SIG-M5 treated with dmso at 0.1 percent for 504 hours (cell line): ENCODE results near the gene BAAT.

Experiments
- DNase-seq: peaks from one replicate; lab custom pipeline; 2025; ENCODE audit not compliant: unreplicated experiment; lab: John Stamatoyannopoulos, UW

The BAAT gene

DNA sequence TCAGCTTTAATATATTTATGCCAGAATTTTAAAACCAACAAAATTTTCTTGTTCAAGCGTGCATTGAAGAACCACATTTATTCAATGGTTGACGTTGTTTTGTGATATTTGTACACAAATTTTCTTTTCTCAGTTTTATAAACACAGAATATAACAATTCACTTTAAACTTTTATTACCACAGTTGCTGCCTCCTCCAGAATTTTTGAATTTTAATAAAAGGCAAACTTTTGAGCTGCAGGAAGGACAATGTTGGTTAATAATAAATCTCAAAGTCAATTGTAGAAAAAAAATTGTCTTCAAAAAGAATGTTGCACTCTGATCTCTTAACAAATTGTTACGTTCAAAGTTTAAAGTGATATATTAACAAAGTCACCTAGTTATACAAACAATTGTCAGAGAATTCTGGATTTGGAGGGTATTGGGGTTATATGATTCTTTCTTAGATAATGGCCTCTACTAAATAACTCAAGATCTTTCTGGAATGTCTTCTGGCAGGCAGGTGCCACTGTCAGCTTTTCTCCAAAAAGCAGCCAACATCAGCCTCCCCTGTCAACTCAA, 60.5 kb downstream of the BAAT start:
- no peak for DNase-seq

DNA sequence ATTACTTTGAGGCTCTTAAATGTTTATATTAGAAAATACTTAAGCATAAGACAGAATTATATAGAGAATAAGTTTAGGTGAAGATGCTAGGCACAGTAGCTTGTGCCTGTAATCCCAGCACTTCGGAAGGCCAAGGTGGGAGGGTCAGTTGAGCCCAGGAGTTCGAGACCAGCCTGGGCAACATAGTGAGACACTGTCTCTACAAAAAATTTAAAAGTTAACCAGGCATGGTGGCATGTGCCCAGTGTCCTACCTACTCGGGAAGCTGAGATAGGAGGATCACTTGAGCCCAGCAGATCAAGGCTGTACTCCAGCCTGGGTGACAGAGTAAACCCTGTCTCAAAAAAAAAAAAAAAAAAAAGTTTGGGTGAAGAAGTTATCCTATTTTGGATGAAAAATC, 61.7 kb downstream of the BAAT start:
- no peak for DNase-seq

DNA sequence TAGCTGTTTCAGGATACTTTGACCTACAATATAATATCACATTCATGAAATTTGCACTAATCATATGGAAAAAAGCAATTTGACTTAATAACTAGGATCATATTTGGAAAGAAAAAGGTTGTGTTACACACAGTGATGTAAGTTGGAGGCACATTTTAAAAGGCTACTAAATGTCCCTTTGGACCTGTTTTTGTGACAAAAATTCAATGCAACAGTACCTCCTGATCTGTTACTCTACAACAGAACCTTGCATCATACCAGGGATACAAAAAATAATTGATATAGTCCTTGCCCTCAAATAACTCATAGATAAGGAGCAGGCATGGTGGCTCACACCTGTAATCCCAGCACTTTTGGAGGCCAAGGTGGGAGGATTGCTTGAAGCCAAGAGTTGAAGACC, 67.1 kb downstream of the BAAT start:
- no peak for DNase-seq

DNA sequence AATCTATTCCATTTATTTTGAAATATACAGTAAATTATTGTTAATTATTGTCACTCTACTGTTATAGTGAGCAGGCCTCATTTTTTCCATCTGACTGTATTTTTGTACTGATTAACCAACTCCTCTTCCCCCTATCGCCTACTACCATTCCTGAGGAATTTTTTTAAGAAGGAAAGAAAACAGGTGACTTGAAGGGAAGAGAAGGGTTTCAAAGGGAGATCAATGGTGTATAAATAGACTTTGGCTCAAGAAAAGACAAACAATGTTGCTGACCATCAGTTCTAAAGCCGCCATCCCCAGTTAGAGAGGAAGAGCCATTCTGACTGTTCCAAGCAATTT, 69.7 kb downstream of the BAAT start:
- no peak for DNase-seq

DNA sequence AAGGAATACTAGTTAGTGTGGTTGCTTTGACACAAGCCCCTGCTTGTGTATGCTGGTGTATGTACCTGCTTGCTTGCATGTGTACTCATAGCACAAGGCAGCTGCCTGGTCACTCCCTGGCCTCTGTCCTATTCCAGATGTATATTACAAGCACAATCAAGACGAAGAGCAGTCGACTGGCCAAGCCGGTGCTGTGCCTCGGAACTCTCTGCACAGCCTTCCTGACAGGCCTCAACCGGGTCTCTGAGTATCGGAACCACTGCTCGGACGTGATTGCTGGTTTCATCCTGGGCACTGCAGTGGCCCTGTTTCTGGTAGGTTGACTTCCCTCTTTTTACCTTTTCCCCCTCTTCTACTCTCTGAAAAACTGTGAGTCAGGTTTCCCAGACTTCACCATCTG, 72.1 kb downstream of the BAAT start:
- no peak for DNase-seq

DNA sequence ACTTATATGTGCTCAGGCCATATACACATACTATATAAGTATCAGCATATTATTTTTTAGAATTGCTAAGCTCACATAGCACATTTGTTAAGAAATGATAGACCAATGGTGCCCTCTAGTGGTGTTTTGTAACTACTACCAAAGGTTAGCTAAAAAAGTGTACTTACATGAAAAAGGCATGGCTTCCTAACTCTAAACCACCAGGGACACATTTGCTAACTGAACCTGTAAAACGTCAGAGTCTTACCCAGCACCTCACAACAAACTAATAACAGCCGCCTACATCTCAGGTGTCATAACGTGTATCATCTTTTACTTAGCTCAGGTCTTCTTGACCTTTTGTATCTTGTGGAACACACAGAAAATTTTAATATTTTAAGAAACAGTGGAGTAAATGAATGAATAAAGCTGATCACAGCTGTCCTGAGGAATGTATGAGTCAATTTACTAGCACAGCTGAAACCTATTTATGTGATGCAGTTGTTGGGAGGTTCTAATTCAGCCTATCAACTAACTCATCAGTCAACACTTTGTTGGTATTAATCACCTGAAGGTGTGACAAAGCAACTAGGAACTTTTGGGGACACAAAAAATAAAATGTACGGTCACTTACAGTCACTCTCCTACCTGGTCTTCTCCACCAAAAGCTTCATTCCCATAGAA, 72.9 kb downstream of the BAAT start:
- DNase-seq: peak; percentile 80

DNA sequence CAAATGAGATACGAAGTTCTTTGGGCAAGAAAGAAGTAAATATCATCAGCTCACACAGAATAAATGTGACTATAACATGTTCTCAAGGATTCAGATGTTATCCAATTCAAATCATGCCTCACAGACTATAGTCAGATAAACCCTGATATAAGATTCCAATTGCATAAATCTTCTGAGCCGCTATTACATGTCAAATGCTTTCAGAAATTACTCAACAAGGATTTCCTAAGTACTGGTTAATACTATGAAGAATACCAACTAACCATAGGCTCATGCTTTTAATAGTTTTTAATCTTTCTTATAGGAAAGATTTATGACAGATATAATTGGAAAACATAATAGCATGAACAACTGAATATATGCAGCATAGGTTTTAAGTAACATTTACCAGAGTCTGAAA, 73.6 kb downstream of the BAAT start:
- DNase-seq: no peak
